HG03571 (cell line): ENCODE data around the gene MFSD1.

ENCODE experiments used
- ATAC-seq: cut with Tn5 transposase; IDR thresholded peaks from one replicate; pipeline ENCODE4 v1.9.1; 2021; ENCODE audit not compliant: unreplicated experiment

MFSD1 gene

DNA sequence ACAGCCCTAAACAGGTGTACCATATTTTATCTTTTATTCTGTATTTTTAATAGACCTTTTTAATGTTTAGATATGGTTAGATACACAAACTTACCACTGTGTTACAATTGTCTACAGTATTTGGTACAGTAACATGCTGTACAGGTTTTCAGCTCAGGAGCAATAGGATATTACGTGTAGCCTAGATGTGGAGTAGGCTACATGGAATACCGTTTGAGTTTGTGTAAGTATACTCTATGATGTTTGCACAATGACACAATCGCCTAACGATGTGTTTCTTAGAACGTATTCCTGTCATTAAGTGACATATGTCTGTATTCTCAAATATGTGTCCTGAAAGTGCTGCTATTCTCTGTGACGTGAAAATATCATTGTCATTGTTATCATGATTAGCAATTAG lies 62.6 kb downstream of the MFSD1 start:
- no peak for ATAC-seq

DNA sequence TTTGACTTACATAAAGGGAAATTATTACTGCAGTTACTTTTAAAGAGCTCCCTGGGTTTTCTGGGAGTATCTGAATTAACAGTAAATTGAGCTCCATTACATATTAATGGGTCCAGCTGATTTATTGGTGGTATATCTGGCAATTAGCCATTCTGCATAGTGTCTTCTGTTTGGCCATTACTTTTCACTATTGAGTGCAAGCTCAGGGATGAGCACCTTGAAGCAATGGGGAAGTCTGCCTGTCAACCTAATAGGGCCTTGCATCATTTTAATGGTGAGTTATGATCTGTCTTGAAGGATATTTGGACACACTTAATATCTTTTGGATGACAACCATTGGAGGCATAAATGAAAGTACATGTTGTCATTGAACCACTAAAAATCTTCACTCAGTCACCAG lies 73.8 kb downstream of the MFSD1 start:
- ATAC-seq: no peak
